SK-N-SH treated with all-trans-retinoic acid at 6 μM for 48 hours (cell line): ENCODE data around the gene SAMD1.

Experiments used
- ATAC-seq: fragments of 200-7000 bp; cut with Tn5 transposase; 3 replicates; pipeline ENCODE4 v1.9.1; 2020; ENCODE audit warnings: mild to moderate bottlenecking, moderate library complexity
- ARNTL ChIP-seq: fragments of 450-650 bp; formaldehyde crosslinking; IDR thresholded peaks from 2 replicates; pipeline ENCODE4 v1.5.0; 2020; ENCODE audit warnings: low read depth, mild to moderate bottlenecking, moderate library complexity, borderline replicate concordance
- BACH2 ChIP-seq: fragments of 250-450 bp; sonication (Bioruptor Pico); IDR thresholded peaks from 2 replicates; pipeline ENCODE4 v1.9.0; 2021; ENCODE audit warnings: mild to moderate bottlenecking, borderline replicate concordance
- CREB5 ChIP-seq: fragments of 250-450 bp; sonication (Bioruptor Pico); IDR thresholded peaks from 2 replicates; pipeline ENCODE4 v1.5.1; 2020; ENCODE audit warnings: low read depth, mild to moderate bottlenecking, moderate library complexity
- CSDC2 ChIP-seq: fragments of 250-450 bp; sonication (Bioruptor Pico); IDR thresholded peaks from 2 replicates; pipeline ENCODE4 v1.5.0; 2020; ENCODE audit warnings: mild to moderate bottlenecking, moderate library complexity
- CSRNP3 ChIP-seq: fragments of 250-450 bp; sonication (Bioruptor Pico); IDR thresholded peaks from 2 replicates; pipeline ENCODE4 v1.5.1; 2021; ENCODE audit warnings: mild to moderate bottlenecking, moderate library complexity
- ESRRG ChIP-seq: fragments of 250-450 bp; sonication (Bioruptor Pico); IDR thresholded peaks from 2 replicates; pipeline ENCODE4 v1.6.1; 2021; ENCODE audit warnings: mild to moderate bottlenecking
- OSR1 ChIP-seq: fragments of 250-450 bp; sonication (Bioruptor Pico); IDR thresholded peaks from 2 replicates; pipeline ENCODE4 v1.8.0; 2022; ENCODE audit warnings: moderate library complexity, mild to moderate bottlenecking, inconsistent platforms
- PATZ1 ChIP-seq: fragments of 250-450 bp; sonication (Bioruptor Pico); IDR thresholded peaks from 2 replicates; pipeline ENCODE4 v1.8.0; 2020; ENCODE audit warnings: mild to moderate bottlenecking, moderate library complexity, borderline replicate concordance
- RARB ChIP-seq: fragments of 250-450 bp; sonication (Bioruptor Pico); IDR thresholded peaks from 2 replicates; pipeline ENCODE4 v1.8.0; 2021; ENCODE audit warnings: mild to moderate bottlenecking, moderate library complexity
- SNAI2 ChIP-seq: fragments of 250-450 bp; sonication (Bioruptor Pico); IDR thresholded peaks from 2 replicates; pipeline ENCODE4 v1.5.0; 2020; ENCODE audit warnings: mild to moderate bottlenecking, moderate library complexity
- TCF4 ChIP-seq: fragments of 250-450 bp; sonication (Bioruptor Pico); IDR thresholded peaks from 2 replicates; pipeline ENCODE4 v1.8.0; 2021; ENCODE audit warnings: mild to moderate bottlenecking, moderate library complexity, borderline replicate concordance
- TOX ChIP-seq: fragments of 250-450 bp; sonication (Bioruptor Pico); IDR thresholded peaks from 2 replicates; pipeline ENCODE4 v1.8.0; 2021; ENCODE audit warnings: mild to moderate bottlenecking, moderate library complexity, borderline replicate concordance
- ZC3H10 ChIP-seq: fragments of 250-450 bp; sonication (Bioruptor Pico); IDR thresholded peaks from 2 replicates; pipeline ENCODE4 v1.5.1; 2021; ENCODE audit warnings: mild to moderate bottlenecking, moderate library complexity
- ZFP3 ChIP-seq: fragments of 250-450 bp; sonication (Bioruptor Pico); IDR thresholded peaks from 2 replicates; pipeline ENCODE4 v1.5.0; 2020; ENCODE audit warnings: mild to moderate bottlenecking, moderate library complexity
- ZFP30 ChIP-seq: fragments of 450-650 bp; formaldehyde crosslinking; IDR thresholded peaks from 2 replicates; pipeline ENCODE4 v1.5.0; 2022; ENCODE audit warnings: mild to moderate bottlenecking, moderate library complexity
- ZNF565 ChIP-seq: fragments of 450-650 bp; formaldehyde crosslinking; conservative IDR thresholded peaks from 2 replicates; pipeline ENCODE4 v1.5.0; 2020; ENCODE audit warnings: low read depth, mild to moderate bottlenecking, moderate library complexity
- ZNF70 ChIP-seq: fragments of 450-650 bp; formaldehyde crosslinking; IDR thresholded peaks from 2 replicates; pipeline ENCODE4 v1.5.0; 2020; ENCODE audit warnings: mild to moderate bottlenecking, moderate library complexity
- ZNF8 ChIP-seq: fragments of 450-650 bp; formaldehyde crosslinking; IDR thresholded peaks from 2 replicates; pipeline ENCODE4 v1.5.0; 2020; ENCODE audit warnings: mild to moderate bottlenecking, moderate library complexity
- TF ChIP-seq, protein P1 (sequence below): fragments of 250-450 bp; sonication (Bioruptor Pico); IDR thresholded peaks from 2 replicates; pipeline ENCODE4 v1.5.0; 2020; ENCODE audit warnings: mild to moderate bottlenecking, moderate library complexity
- TF ChIP-seq, protein P2 (sequence below): fragments of 250-450 bp; sonication (Bioruptor Pico); IDR thresholded peaks from 2 replicates; pipeline ENCODE4 v1.8.0; 2021; ENCODE audit warnings: low read depth, mild to moderate bottlenecking, moderate library complexity, borderline replicate concordance

Gene SAMD1

GRCh38 chr19:14118165-14119051 is 27.9 kb upstream of the SAMD1 start:
- ATAC-seq: peak; percentile 1; the same call in 2 of the 3 replicates
- TF ChIP-seq SNAI2 (CRISPR knock-in tag): no peak
- no peak for TF ChIP-seq ZC3H10 (CRISPR knock-in tag)
- no peak for TF ChIP-seq ZNF8
- TF ChIP-seq TOX (CRISPR knock-in tag): no peak
- TF ChIP-seq BACH2 (CRISPR knock-in tag): no peak
- TF ChIP-seq OSR1: no peak
- no peak for TF ChIP-seq CSDC2 (CRISPR knock-in tag)
- TF ChIP-seq ESRRG (CRISPR knock-in tag): no peak
- no peak for TF ChIP-seq ZFP30 (CRISPR knock-in tag)
- no peak; the same call in 1 of the 2 replicates for TF ChIP-seq PATZ1 (CRISPR knock-in tag)
- no peak for TF ChIP-seq TCF4 (CRISPR knock-in tag)
- TF ChIP-seq, protein P1, sequence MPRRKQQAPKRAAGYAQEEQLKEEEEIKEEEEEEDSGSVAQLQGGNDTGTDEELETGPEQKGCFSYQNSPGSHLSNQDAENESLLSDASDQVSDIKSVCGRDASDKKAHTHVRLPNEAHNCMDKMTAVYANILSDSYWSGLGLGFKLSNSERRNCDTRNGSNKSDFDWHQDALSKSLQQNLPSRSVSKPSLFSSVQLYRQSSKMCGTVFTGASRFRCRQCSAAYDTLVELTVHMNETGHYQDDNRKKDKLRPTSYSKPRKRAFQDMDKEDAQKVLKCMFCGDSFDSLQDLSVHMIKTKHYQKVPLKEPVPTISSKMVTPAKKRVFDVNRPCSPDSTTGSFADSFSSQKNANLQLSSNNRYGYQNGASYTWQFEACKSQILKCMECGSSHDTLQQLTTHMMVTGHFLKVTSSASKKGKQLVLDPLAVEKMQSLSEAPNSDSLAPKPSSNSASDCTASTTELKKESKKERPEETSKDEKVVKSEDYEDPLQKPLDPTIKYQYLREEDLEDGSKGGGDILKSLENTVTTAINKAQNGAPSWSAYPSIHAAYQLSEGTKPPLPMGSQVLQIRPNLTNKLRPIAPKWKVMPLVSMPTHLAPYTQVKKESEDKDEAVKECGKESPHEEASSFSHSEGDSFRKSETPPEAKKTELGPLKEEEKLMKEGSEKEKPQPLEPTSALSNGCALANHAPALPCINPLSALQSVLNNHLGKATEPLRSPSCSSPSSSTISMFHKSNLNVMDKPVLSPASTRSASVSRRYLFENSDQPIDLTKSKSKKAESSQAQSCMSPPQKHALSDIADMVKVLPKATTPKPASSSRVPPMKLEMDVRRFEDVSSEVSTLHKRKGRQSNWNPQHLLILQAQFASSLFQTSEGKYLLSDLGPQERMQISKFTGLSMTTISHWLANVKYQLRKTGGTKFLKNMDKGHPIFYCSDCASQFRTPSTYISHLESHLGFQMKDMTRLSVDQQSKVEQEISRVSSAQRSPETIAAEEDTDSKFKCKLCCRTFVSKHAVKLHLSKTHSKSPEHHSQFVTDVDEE (CRISPR knock-in tag): no peak
- no peak for TF ChIP-seq ZNF70 (CRISPR knock-in tag)
- TF ChIP-seq ARNTL: no peak
- TF ChIP-seq ZFP3 (CRISPR knock-in tag): no peak
- TF ChIP-seq ZNF565 (CRISPR knock-in tag): no peak
- no peak for TF ChIP-seq CREB5
- no peak for TF ChIP-seq RARB (CRISPR knock-in tag)
- TF ChIP-seq, protein P2, sequence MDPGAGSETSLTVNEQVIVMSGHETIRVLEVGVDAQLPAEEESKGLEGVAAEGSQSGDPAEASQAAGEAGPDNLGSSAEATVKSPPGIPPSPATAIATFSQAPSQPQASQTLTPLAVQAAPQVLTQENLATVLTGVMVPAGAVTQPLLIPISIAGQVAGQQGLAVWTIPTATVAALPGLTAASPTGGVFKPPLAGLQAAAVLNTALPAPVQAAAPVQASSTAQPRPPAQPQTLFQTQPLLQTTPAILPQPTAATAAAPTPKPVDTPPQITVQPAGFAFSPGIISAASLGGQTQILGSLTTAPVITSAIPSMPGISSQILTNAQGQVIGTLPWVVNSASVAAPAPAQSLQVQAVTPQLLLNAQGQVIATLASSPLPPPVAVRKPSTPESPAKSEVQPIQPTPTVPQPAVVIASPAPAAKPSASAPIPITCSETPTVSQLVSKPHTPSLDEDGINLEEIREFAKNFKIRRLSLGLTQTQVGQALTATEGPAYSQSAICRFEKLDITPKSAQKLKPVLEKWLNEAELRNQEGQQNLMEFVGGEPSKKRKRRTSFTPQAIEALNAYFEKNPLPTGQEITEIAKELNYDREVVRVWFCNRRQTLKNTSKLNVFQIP (CRISPR knock-in tag): no peak
- no peak for TF ChIP-seq CSRNP3 (CRISPR knock-in tag)
- TF ChIP-seq, all 23 proteins: peak for 0

- TF ChIP-seq CSDC2 (CRISPR knock-in tag) (no peak), ZNF8 (no peak), TOX (CRISPR knock-in tag) (no peak)
- peak; percentile 98 for ATAC-seq
Measured at GRCh38 chr19:14117668-14118164, 27.2 kb upstream of the SAMD1 start, which contains the start of gene PRKACA. TSS of gene PRKACA (minus strand) at chr19:14117762. CDS start at chr19:14117547, 215 bp downstream.
